ENCODE data around the gene ARHGEF16. TPM values are rescaled to one million over a fixed set of nuclear protein-coding genes. Genes with fewer than 3 reads are reported as not detected.

ARHGEF16 gene
- total RNA-seq, 1 experiment from 2014 or later, result 17.2 TPM

DNA sequence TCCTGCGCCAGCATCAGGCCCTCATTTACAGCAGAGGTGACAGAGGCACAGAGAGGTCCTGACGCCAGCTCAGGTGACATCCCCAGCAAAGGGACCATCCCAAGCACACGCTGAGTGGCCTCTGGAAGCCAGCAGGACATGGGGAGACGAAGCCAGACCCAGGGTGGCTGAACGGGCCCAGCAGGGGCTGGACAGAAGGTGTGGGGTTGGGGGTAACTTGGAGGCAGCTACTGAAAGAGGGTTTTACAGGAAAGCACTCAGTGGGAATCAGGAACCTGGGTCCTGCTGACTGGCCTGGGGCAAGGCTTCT, 1.6 kb upstream of the ARHGEF16 start:
- H3K27me3 Mint-ChIP-seq (ENCODE audit: low read depth), result no peaks in the 10 kb centered on the region; the same call in 1 of the 2 replicates
- POLR2A ChIA-PET, result interaction anchor here (1.2 to 1.7 kb wide), 2 partner anchors 19 to 29 kb away, joined by 3 to 11 read pairs; no protein-coding TSS in a partner anchor
- H3K4me1 Mint-ChIP-seq, result peaks cover 7% of the 10 kb centered on the region
- no peak for TF ChIP-seq GTF2I (CRISPR knock-in tag; conservative IDR thresholded peaks at IDR 0.05)
- no peak for TF ChIP-seq MXD4 (CRISPR knock-in tag; IDR thresholded peaks at IDR 0.05; ENCODE audit: borderline replicate concordance)
- TF ChIP-seq, protein P1, sequence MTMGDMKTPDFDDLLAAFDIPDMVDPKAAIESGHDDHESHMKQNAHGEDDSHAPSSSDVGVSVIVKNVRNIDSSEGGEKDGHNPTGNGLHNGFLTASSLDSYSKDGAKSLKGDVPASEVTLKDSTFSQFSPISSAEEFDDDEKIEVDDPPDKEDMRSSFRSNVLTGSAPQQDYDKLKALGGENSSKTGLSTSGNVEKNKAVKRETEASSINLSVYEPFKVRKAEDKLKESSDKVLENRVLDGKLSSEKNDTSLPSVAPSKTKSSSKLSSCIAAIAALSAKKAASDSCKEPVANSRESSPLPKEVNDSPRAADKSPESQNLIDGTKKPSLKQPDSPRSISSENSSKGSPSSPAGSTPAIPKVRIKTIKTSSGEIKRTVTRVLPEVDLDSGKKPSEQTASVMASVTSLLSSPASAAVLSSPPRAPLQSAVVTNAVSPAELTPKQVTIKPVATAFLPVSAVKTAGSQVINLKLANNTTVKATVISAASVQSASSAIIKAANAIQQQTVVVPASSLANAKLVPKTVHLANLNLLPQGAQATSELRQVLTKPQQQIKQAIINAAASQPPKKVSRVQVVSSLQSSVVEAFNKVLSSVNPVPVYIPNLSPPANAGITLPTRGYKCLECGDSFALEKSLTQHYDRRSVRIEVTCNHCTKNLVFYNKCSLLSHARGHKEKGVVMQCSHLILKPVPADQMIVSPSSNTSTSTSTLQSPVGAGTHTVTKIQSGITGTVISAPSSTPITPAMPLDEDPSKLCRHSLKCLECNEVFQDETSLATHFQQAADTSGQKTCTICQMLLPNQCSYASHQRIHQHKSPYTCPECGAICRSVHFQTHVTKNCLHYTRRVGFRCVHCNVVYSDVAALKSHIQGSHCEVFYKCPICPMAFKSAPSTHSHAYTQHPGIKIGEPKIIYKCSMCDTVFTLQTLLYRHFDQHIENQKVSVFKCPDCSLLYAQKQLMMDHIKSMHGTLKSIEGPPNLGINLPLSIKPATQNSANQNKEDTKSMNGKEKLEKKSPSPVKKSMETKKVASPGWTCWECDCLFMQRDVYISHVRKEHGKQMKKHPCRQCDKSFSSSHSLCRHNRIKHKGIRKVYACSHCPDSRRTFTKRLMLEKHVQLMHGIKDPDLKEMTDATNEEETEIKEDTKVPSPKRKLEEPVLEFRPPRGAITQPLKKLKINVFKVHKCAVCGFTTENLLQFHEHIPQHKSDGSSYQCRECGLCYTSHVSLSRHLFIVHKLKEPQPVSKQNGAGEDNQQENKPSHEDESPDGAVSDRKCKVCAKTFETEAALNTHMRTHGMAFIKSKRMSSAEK (CRISPR knock-in tag; IDR thresholded peaks at IDR 0.05; ENCODE audit: borderline replicate concordance), result no peak
- no peak for TF ChIP-seq ZNF232 (CRISPR knock-in tag; IDR thresholded peaks at IDR 0.05)
- no peak for TF ChIP-seq CBFB (CRISPR knock-in tag; IDR thresholded peaks at IDR 0.05; ENCODE audit: low read depth)
- TF ChIP-seq, protein P2, sequence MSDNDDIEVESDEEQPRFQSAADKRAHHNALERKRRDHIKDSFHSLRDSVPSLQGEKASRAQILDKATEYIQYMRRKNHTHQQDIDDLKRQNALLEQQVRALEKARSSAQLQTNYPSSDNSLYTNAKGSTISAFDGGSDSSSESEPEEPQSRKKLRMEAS (CRISPR knock-in tag; IDR thresholded peaks at IDR 0.05), result no peak
- no peak for TF ChIP-seq NFYB (CRISPR knock-in tag; conservative IDR thresholded peaks at IDR 0.05; ENCODE audit: low read depth)
- TF ChIP-seq, protein P3, sequence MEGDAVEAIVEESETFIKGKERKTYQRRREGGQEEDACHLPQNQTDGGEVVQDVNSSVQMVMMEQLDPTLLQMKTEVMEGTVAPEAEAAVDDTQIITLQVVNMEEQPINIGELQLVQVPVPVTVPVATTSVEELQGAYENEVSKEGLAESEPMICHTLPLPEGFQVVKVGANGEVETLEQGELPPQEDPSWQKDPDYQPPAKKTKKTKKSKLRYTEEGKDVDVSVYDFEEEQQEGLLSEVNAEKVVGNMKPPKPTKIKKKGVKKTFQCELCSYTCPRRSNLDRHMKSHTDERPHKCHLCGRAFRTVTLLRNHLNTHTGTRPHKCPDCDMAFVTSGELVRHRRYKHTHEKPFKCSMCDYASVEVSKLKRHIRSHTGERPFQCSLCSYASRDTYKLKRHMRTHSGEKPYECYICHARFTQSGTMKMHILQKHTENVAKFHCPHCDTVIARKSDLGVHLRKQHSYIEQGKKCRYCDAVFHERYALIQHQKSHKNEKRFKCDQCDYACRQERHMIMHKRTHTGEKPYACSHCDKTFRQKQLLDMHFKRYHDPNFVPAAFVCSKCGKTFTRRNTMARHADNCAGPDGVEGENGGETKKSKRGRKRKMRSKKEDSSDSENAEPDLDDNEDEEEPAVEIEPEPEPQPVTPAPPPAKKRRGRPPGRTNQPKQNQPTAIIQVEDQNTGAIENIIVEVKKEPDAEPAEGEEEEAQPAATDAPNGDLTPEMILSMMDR (IDR thresholded peaks at IDR 0.05), result no peak
- no peak for TF ChIP-seq NR2C2 (CRISPR knock-in tag; IDR thresholded peaks at IDR 0.05)
- TF ChIP-seq ZNF317 (CRISPR knock-in tag; IDR thresholded peaks at IDR 0.05; ENCODE audit: borderline replicate concordance, low read depth), result no peak
- no peak for TF ChIP-seq PRRX2 (CRISPR knock-in tag; IDR thresholded peaks at IDR 0.05)
- no peak for TF ChIP-seq IRF2 (CRISPR knock-in tag; IDR thresholded peaks at IDR 0.05; ENCODE audit: borderline replicate concordance, low read depth)
- TF ChIP-seq, protein P4, sequence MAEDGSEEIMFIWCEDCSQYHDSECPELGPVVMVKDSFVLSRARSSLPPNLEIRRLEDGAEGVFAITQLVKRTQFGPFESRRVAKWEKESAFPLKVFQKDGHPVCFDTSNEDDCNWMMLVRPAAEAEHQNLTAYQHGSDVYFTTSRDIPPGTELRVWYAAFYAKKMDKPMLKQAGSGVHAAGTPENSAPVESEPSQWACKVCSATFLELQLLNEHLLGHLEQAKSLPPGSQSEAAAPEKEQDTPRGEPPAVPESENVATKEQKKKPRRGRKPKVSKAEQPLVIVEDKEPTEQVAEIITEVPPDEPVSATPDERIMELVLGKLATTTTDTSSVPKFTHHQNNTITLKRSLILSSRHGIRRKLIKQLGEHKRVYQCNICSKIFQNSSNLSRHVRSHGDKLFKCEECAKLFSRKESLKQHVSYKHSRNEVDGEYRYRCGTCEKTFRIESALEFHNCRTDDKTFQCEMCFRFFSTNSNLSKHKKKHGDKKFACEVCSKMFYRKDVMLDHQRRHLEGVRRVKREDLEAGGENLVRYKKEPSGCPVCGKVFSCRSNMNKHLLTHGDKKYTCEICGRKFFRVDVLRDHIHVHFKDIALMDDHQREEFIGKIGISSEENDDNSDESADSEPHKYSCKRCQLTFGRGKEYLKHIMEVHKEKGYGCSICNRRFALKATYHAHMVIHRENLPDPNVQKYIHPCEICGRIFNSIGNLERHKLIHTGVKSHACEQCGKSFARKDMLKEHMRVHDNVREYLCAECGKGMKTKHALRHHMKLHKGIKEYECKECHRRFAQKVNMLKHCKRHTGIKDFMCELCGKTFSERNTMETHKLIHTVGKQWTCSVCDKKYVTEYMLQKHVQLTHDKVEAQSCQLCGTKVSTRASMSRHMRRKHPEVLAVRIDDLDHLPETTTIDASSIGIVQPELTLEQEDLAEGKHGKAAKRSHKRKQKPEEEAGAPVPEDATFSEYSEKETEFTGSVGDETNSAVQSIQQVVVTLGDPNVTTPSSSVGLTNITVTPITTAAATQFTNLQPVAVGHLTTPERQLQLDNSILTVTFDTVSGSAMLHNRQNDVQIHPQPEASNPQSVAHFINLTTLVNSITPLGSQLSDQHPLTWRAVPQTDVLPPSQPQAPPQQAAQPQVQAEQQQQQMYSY (CRISPR knock-in tag; IDR thresholded peaks at IDR 0.05), result no peak
- TF ChIP-seq, protein P5, sequence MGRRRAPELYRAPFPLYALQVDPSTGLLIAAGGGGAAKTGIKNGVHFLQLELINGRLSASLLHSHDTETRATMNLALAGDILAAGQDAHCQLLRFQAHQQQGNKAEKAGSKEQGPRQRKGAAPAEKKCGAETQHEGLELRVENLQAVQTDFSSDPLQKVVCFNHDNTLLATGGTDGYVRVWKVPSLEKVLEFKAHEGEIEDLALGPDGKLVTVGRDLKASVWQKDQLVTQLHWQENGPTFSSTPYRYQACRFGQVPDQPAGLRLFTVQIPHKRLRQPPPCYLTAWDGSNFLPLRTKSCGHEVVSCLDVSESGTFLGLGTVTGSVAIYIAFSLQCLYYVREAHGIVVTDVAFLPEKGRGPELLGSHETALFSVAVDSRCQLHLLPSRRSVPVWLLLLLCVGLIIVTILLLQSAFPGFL (CRISPR knock-in tag; IDR thresholded peaks at IDR 0.05; ENCODE audit: borderline replicate concordance), result no peak
- no peak for TF ChIP-seq GABPB1 (CRISPR knock-in tag; IDR thresholded peaks at IDR 0.05)
- TF ChIP-seq ZNF423 (CRISPR knock-in tag; IDR thresholded peaks at IDR 0.05), result no peak
- TF ChIP-seq, protein P6, sequence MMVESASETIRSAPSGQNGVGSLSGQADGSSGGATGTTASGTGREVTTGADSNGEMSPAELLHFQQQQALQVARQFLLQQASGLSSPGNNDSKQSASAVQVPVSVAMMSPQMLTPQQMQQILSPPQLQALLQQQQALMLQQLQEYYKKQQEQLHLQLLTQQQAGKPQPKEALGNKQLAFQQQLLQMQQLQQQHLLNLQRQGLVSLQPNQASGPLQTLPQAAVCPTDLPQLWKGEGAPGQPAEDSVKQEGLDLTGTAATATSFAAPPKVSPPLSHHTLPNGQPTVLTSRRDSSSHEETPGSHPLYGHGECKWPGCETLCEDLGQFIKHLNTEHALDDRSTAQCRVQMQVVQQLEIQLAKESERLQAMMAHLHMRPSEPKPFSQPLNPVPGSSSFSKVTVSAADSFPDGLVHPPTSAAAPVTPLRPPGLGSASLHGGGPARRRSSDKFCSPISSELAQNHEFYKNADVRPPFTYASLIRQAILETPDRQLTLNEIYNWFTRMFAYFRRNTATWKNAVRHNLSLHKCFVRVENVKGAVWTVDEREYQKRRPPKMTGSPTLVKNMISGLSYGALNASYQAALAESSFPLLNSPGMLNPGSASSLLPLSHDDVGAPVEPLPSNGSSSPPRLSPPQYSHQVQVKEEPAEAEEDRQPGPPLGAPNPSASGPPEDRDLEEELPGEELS (CRISPR knock-in tag; IDR thresholded peaks at IDR 0.05), result no peak
- TF ChIP-seq, protein P7, sequence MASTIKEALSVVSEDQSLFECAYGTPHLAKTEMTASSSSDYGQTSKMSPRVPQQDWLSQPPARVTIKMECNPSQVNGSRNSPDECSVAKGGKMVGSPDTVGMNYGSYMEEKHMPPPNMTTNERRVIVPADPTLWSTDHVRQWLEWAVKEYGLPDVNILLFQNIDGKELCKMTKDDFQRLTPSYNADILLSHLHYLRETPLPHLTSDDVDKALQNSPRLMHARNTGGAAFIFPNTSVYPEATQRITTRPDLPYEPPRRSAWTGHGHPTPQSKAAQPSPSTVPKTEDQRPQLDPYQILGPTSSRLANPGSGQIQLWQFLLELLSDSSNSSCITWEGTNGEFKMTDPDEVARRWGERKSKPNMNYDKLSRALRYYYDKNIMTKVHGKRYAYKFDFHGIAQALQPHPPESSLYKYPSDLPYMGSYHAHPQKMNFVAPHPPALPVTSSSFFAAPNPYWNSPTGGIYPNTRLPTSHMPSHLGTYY (CRISPR knock-in tag; IDR thresholded peaks at IDR 0.05), result no peak
- H3K27ac Mint-ChIP-seq, result no peak overlapping the region
- no peak for ATAC-seq
- H3K36me3 Mint-ChIP-seq, result no peaks in the 10 kb centered on the region
- H3K4me3 Mint-ChIP-seq, result no peak overlapping the region
- DNase-seq (ENCODE audit: low spot score), result no peak
- H3K9me3 Mint-ChIP-seq, result peaks cover 4% of the 10 kb centered on the region; the same call in 1 of the 2 replicates
- CTCF ChIA-PET, result interaction anchor here (0.5 to 3.8 kb wide), 69 partner anchors 8 to 1378 kb away, joined by 3 to 165 read pairs (median 5); partner anchors contain the start of genes MEGF6 and PANK4

Measured in WTC11 (cell line).